Measurements from ENCODE around the gene HERC6. TPM values are rescaled to one million over a fixed set of nuclear protein-coding genes. Genes with fewer than 3 reads are reported as not detected.

Gene HERC6
- polyA plus RNA-seq, 1 of the 3 experiments (the other 2 are of a cell fraction) = 1.7 TPM

DNA sequence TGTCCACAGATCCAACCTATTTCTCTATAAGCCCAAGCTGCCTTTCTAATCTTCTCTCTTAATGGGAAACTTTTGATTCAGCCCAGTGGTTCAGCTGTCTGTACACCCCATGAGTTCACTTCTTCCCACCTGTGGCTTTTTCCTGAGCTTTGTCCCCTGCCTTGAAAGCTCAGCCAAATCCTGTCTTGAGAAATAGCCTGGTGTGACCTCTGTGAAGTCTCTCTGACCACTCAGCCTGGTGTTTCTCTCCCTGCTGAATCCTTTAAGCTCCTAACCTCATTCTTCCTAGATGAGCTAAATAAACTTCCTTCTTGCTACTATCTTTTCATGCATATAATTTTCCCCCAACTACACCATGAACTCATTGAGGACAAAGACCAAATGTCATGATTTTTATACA, 63.0 kb downstream of the HERC6 start:
- H3F3A ChIP-seq (replicated peaks; ENCODE audit: insufficient read depth) = no peaks in the 10 kb centered on the region
- no peaks in the 10 kb centered on the region for H3K9me3 ChIP-seq
- H3K27ac ChIP-seq (ENCODE audit: low read depth in 2 of 2, low read length in 1 of 2) = no peak overlapping the region
- H3K79me2 ChIP-seq (ENCODE audit: insufficient read depth) = no peaks in the 10 kb centered on the region
- H4K20me1 ChIP-seq (ENCODE audit: insufficient read depth) = no peaks in the 10 kb centered on the region
- POLR2A ChIA-PET = no interaction called here
- H3K4me1 ChIP-seq (ENCODE audit: control insufficient read depth in 1 of 2, insufficient read depth in 2 of 2, low read depth in 1 of 2, low read length in 1 of 2) = no peaks in the 10 kb centered on the region
- CTCF ChIA-PET = interaction anchor here (1.0 kb wide), 1 partner anchor 16 kb away, joined by 3 read pairs; the partner anchor contains the start of gene HERC5
- H3K27me3 ChIP-seq (ENCODE audit: insufficient read depth) = no peaks in the 10 kb centered on the region
- H3K9me2 ChIP-seq = no peaks in the 10 kb centered on the region
- H3K9ac ChIP-seq = no peak overlapping the region
- no peak for DNase-seq
- H3K4me2 ChIP-seq = no peak overlapping the region
- TF ChIP-seq ELF1 (IDR thresholded peaks at IDR 0.05) = no peak
- TF ChIP-seq TCF12 (IDR thresholded peaks at IDR 0.05) = no peak
- TF ChIP-seq GABPA (IDR thresholded peaks at IDR 0.05; ENCODE audit: low read depth) = no peak
- no peak for TF ChIP-seq RCOR1 (IDR thresholded peaks at IDR 0.05; ENCODE audit: low read length)
- H2AFZ ChIP-seq (ENCODE audit: low read depth) = no peak overlapping the region
- no peak overlapping the region for H3K4me3 ChIP-seq (ENCODE audit: low read depth in 2 of 2, low read length in 1 of 2)
- no peaks in the 10 kb centered on the region for H3K36me3 ChIP-seq (replicated peaks in 1 of 2; ENCODE audit: control insufficient read depth in 1 of 2, insufficient read depth in 2 of 2, low read length in 1 of 2)

DNA sequence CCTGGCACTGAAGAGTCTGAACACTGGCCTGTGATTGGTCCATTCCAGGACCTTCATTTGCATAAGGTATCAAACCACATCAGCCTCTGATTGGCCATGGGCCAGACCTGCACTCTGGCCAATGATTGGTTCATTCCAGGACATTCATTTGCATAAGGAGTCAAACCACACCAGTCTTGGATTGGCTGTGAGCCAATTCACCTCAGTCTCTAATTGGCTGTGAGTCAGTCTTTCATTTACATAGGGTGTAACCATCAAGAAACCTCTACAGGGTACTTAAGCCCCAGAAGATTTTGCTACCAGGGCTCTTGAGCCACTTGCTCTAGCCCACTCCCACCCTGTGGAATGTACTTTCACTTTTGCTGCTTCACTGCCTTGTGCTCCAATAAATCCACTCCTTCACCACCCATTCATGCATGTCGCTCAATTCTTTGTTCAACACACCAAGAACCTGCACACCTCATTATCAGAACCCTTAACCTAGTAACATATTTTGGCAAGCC, 64.1 kb downstream of the HERC6 start:
- TF ChIP-seq, protein P1, sequence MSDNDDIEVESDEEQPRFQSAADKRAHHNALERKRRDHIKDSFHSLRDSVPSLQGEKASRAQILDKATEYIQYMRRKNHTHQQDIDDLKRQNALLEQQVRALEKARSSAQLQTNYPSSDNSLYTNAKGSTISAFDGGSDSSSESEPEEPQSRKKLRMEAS (IDR thresholded peaks at IDR 0.05; ENCODE audit: low read depth) = no peak
- TF ChIP-seq, protein P2, sequence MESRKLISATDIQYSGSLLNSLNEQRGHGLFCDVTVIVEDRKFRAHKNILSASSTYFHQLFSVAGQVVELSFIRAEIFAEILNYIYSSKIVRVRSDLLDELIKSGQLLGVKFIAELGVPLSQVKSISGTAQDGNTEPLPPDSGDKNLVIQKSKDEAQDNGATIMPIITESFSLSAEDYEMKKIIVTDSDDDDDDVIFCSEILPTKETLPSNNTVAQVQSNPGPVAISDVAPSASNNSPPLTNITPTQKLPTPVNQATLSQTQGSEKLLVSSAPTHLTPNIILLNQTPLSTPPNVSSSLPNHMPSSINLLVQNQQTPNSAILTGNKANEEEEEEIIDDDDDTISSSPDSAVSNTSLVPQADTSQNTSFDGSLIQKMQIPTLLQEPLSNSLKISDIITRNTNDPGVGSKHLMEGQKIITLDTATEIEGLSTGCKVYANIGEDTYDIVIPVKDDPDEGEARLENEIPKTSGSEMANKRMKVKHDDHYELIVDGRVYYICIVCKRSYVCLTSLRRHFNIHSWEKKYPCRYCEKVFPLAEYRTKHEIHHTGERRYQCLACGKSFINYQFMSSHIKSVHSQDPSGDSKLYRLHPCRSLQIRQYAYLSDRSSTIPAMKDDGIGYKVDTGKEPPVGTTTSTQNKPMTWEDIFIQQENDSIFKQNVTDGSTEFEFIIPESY (IDR thresholded peaks at IDR 0.05; ENCODE audit: borderline replicate concordance, low read depth) = no peak
- TF ChIP-seq RXRA (IDR thresholded peaks at IDR 0.05; ENCODE audit: borderline replicate concordance, low read depth) = no peak
- H3K4me2 ChIP-seq = no peak overlapping the region
- no peaks in the 10 kb centered on the region for H3K79me2 ChIP-seq (ENCODE audit: insufficient read depth)
- H2AFZ ChIP-seq (ENCODE audit: low read depth) = no peak overlapping the region
- CTCF ChIA-PET = no interaction called here
- no peaks in the 10 kb centered on the region for H3K27me3 ChIP-seq (ENCODE audit: insufficient read depth)
- H3K9me3 ChIP-seq = no peaks in the 10 kb centered on the region
- no peaks in the 10 kb centered on the region for H3F3A ChIP-seq (replicated peaks; ENCODE audit: insufficient read depth)
- no peak overlapping the region for H3K27ac ChIP-seq (ENCODE audit: low read depth in 2 of 2, low read length in 1 of 2)
- H3K4me1 ChIP-seq (ENCODE audit: control insufficient read depth in 1 of 2, insufficient read depth in 2 of 2, low read depth in 1 of 2, low read length in 1 of 2) = no peaks in the 10 kb centered on the region
- H3K36me3 ChIP-seq (replicated peaks in 1 of 2; ENCODE audit: control insufficient read depth in 1 of 2, insufficient read depth in 2 of 2, low read length in 1 of 2) = no peaks in the 10 kb centered on the region
- H3K4me3 ChIP-seq (ENCODE audit: low read depth in 2 of 2, low read length in 1 of 2) = no peak overlapping the region
- no peaks in the 10 kb centered on the region for H3K9me2 ChIP-seq
- DNase-seq = no peak
- H3K9ac ChIP-seq = no peak overlapping the region
- no peaks in the 10 kb centered on the region for H4K20me1 ChIP-seq (ENCODE audit: insufficient read depth)
- WGBS (ENCODE audit: low lambda C conversion rate) = 87% methylated on average over 1 of the region's 1 CpG
- POLR2A ChIA-PET = no interaction called here

DNA sequence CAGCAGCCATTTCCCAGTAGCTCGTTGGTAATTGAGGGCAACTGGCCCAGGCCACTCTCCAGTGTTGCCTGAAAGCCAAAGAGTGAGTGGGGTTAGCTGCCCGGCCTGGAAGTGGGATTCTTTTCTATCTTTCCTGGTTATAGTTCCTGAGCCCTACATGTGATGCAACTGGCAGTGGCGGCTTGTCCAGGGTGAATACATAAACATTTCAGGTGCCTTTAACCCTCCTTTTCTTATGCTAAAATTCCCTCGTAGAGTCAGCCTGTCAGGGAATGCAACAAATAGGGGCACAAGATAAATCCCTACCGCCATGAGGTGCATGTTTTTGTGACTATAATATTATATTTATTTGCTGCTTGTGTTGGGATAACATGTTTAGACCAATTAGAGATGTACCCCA, 64.8 kb downstream of the HERC6 start:
- TF ChIP-seq GABPA (IDR thresholded peaks at IDR 0.05; ENCODE audit: low read depth) = no peak
- TF ChIP-seq TEAD4 (IDR thresholded peaks at IDR 0.05; ENCODE audit: borderline replicate concordance, insufficient read depth) = no peak
- TF ChIP-seq ELF1 (IDR thresholded peaks at IDR 0.05) = no peak
- TF ChIP-seq JUND (IDR thresholded peaks at IDR 0.05) = no peak
- TF ChIP-seq FOXM1 (IDR thresholded peaks at IDR 0.05; ENCODE audit: low read depth) = no peak
- TF ChIP-seq CHD2 (IDR thresholded peaks at IDR 0.05; ENCODE audit: low read length, partially characterized antibody) = no peak
- TF ChIP-seq, protein P3, sequence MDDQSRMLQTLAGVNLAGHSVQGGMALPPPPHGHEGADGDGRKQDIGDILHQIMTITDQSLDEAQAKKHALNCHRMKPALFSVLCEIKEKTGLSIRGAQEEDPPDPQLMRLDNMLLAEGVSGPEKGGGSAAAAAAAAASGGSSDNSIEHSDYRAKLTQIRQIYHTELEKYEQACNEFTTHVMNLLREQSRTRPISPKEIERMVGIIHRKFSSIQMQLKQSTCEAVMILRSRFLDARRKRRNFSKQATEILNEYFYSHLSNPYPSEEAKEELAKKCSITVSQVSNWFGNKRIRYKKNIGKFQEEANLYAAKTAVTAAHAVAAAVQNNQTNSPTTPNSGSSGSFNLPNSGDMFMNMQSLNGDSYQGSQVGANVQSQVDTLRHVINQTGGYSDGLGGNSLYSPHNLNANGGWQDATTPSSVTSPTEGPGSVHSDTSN (IDR thresholded peaks at IDR 0.05) = no peak
- no peak for TF ChIP-seq FOSL2 (IDR thresholded peaks at IDR 0.05; ENCODE audit: borderline replicate concordance, low read depth)
- TF ChIP-seq, protein P4, sequence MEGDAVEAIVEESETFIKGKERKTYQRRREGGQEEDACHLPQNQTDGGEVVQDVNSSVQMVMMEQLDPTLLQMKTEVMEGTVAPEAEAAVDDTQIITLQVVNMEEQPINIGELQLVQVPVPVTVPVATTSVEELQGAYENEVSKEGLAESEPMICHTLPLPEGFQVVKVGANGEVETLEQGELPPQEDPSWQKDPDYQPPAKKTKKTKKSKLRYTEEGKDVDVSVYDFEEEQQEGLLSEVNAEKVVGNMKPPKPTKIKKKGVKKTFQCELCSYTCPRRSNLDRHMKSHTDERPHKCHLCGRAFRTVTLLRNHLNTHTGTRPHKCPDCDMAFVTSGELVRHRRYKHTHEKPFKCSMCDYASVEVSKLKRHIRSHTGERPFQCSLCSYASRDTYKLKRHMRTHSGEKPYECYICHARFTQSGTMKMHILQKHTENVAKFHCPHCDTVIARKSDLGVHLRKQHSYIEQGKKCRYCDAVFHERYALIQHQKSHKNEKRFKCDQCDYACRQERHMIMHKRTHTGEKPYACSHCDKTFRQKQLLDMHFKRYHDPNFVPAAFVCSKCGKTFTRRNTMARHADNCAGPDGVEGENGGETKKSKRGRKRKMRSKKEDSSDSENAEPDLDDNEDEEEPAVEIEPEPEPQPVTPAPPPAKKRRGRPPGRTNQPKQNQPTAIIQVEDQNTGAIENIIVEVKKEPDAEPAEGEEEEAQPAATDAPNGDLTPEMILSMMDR (IDR thresholded peaks at IDR 0.05) = no peak
- TF ChIP-seq YY1 (IDR thresholded peaks at IDR 0.05; ENCODE audit: low read depth) = no peak
- TF ChIP-seq POLR2AphosphoS5 (IDR thresholded peaks at IDR 0.05; ENCODE audit: low read depth, low read length) = no peak
- no peak for TF ChIP-seq EP300 (IDR thresholded peaks at IDR 0.05; ENCODE audit: borderline replicate concordance in 1 of 2, low read depth in 1 of 2, low read length in 1 of 2)
- no peak for TF ChIP-seq SMC3 (IDR thresholded peaks at IDR 0.05; ENCODE audit: low read depth, low read length)
- no peak for TF ChIP-seq NFIC (IDR thresholded peaks at IDR 0.05; ENCODE audit: borderline replicate concordance)
- no peak overlapping the region for H2AFZ ChIP-seq (ENCODE audit: low read depth)
- H3K4me2 ChIP-seq = no peak overlapping the region
- H3K36me3 ChIP-seq (replicated peaks in 1 of 2; ENCODE audit: control insufficient read depth in 1 of 2, insufficient read depth in 2 of 2, low read length in 1 of 2) = no peaks in the 10 kb centered on the region
- H3K4me3 ChIP-seq (ENCODE audit: low read depth in 2 of 2, low read length in 1 of 2) = no peak overlapping the region
- no peaks in the 10 kb centered on the region for H3K9me3 ChIP-seq
- CTCF ChIA-PET = no interaction called here
- no peak overlapping the region for H3K27ac ChIP-seq (ENCODE audit: low read depth in 2 of 2, low read length in 1 of 2)
- POLR2A ChIA-PET = no interaction called here
- WGBS (ENCODE audit: low lambda C conversion rate) = 59% methylated on average over 5 of the region's 5 CpGs
- H3K79me2 ChIP-seq (ENCODE audit: insufficient read depth) = no peaks in the 10 kb centered on the region
- no peaks in the 10 kb centered on the region for H3K9me2 ChIP-seq
- H3K9ac ChIP-seq = no peak overlapping the region
- no peaks in the 10 kb centered on the region for H3K27me3 ChIP-seq (ENCODE audit: insufficient read depth)
- DNase-seq = no peak
- H3F3A ChIP-seq (replicated peaks; ENCODE audit: insufficient read depth) = no peaks in the 10 kb centered on the region
- H4K20me1 ChIP-seq (ENCODE audit: insufficient read depth) = no peaks in the 10 kb centered on the region
- H3K4me1 ChIP-seq (ENCODE audit: control insufficient read depth in 1 of 2, insufficient read depth in 2 of 2, low read depth in 1 of 2, low read length in 1 of 2) = no peaks in the 10 kb centered on the region
